ENCODE data around the gene IST1.

Gene IST1

DNA sequence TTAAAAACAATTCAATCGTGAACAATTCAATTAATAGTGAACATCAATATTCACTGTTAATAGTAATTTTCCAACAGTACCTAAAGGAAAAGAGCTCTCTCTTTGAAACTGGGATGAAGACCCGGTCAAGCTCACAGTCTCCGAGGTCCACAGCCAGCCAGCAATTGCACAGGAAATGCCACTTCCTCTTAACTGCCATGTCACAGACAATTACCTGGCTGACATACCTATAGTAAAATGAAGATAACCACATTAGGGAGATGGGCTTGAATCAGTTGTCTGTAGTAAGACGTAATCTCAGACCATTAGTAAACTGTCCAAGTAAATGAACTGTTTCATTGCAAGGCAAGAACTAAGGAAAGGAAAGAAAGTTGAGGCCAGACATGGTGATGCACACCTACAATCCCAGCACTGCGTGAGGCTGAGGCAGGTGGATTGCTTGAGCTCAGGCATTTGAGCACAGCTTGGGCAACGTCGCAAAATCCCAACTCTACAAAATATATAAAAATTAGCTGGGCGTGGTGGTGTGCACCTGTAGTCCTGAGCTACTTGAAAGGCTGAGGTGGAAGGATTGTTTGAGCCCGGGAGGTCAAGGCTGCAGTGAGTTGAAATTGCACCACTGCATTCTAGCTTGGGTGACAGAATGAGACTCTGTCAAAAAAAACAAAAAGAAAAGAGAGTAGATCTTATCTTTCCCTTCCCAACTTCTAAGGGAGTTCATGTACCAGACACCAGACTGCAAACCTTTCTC is 68.0 kb downstream of the IST1 start:
- TF ChIP-seq JUND (IDR thresholded peaks at IDR 0.05; ENCODE audit: low read depth), result no peak
- DNase-seq (ENCODE audit: low read depth in 1 of 2, low spot score in 1 of 2), result no peak
- in situ Hi-C loops (cut with HindIII; ENCODE audit: low pct_unique_long_range_greater_than_20kb, low sequenced_read_pairs), result no loop called here

DNA sequence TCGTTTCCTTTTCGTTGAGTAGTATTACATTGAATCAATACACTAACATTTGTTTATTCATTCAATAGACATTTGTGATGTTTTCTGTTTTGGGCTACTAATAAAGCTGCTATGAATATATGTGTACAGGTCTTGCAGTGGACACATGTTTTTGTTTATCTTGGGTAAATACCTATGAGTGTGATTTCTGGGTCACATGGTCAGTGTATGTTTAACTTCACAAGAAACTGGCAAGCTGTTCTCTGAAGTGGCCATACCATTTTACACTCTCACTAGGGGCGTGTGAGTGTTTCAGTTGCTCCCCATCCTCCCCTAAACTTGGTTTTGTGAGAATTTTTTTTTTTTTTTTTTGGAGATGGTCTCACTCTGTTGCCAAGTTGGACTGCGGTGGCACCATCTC is 69.9 kb downstream of the IST1 start:
- no peak for TF ChIP-seq JUND (IDR thresholded peaks at IDR 0.05; ENCODE audit: low read depth)

GRCh38 chr16:71966932-71967331 is 71.6 kb downstream of the IST1 start:
- in situ Hi-C loops (cut with HindIII; ENCODE audit: low pct_unique_long_range_greater_than_20kb, low sequenced_read_pairs), result no loop called here
- DNase-seq (ENCODE audit: low read depth in 1 of 2, low spot score in 1 of 2), result no peak
- no peak for TF ChIP-seq JUND (IDR thresholded peaks at IDR 0.05; ENCODE audit: low read depth)

More for the DNA sequence above, 69.9 kb downstream of the IST1 start:
- in situ Hi-C loops (cut with HindIII; ENCODE audit: low pct_unique_long_range_greater_than_20kb, low sequenced_read_pairs), result no loop called here
- peak in 1 of 2 experiments; percentile 29 for DNase-seq (ENCODE audit: low read depth in 1 of 2, low spot score in 1 of 2)

GRCh38 chr16:71969353-71969752 is 74.0 kb downstream of the IST1 start:
- no peak for TF ChIP-seq JUND (IDR thresholded peaks at IDR 0.05; ENCODE audit: low read depth)
- in situ Hi-C loops (cut with HindIII; ENCODE audit: low pct_unique_long_range_greater_than_20kb, low sequenced_read_pairs), result no loop called here
- no peak for DNase-seq (ENCODE audit: low read depth in 1 of 2, low spot score in 1 of 2)

- no peak for DNase-seq (ENCODE audit: low read depth in 1 of 2, low spot score in 1 of 2)
- in situ Hi-C loops (cut with HindIII; ENCODE audit: low pct_unique_long_range_greater_than_20kb, low sequenced_read_pairs), result no loop called here
- TF ChIP-seq JUND (IDR thresholded peaks at IDR 0.05; ENCODE audit: low read depth), result no peak
Measured at GRCh38 chr16:71971571-71971970, 76.2 kb downstream of the IST1 start.

- in situ Hi-C loops (cut with HindIII; ENCODE audit: low pct_unique_long_range_greater_than_20kb, low sequenced_read_pairs), result no loop called here
- no peak for DNase-seq (ENCODE audit: low read depth in 1 of 2, low spot score in 1 of 2)
- no peak for TF ChIP-seq JUND (IDR thresholded peaks at IDR 0.05; ENCODE audit: low read depth)
Measured at GRCh38 chr16:71972356-71972755, 77.0 kb downstream of the IST1 start.

- TF ChIP-seq JUND (IDR thresholded peaks at IDR 0.05; ENCODE audit: low read depth), result no peak
- in situ Hi-C loops (cut with HindIII; ENCODE audit: low pct_unique_long_range_greater_than_20kb, low sequenced_read_pairs), result no loop called here
- DNase-seq (ENCODE audit: low read depth in 1 of 2, low spot score in 1 of 2), result no peak
Measured at GRCh38 chr16:71973001-71973400, 77.7 kb downstream of the IST1 start.

GRCh38 chr16:71974068-71974818 is 78.9 kb downstream of the IST1 start:
- DNase-seq (ENCODE audit: low read depth in 1 of 2, low spot score in 1 of 2), result no peak
- in situ Hi-C loops (cut with HindIII; ENCODE audit: low pct_unique_long_range_greater_than_20kb, low sequenced_read_pairs), result no loop called here
- no peak for TF ChIP-seq JUND (IDR thresholded peaks at IDR 0.05; ENCODE audit: low read depth)
